Upper lobe of left lung (tissue), 6 donors: ENCODE data around the gene PHF20. TPM values are rescaled to one million over a fixed set of nuclear protein-coding genes. Genes with fewer than 3 reads are reported as not detected.
"Not testable (repeated sequence)": the region's sequence is repeated elsewhere in the genome, so short reads cannot be mapped to it uniquely, and the experiment has no call there.

Source experiments
- ATAC-seq, 2 donors: fragments of 200-7000 bp; cut with Tn5 transposase; one replicate each; pipeline ENCODE4 v1.9.1; 2022; ENCODE audit warnings: mild to moderate bottlenecking in 2 of 2, moderate library complexity in 2 of 2; ENCODE audit not compliant: low FRiP score in 2 of 2
- DNase-seq, 2 donors: peaks; one replicate each; pipeline ENCODE4 v3.0.0-alpha.2; 2019 to 2020
- H3K27ac ChIP-seq, 4 donors: fragments of 200-600 bp; sonication (generic); one replicate each; pipeline ENCODE4 v1.5.1; 2016 to 2019
- H3K27me3 ChIP-seq, 4 donors: fragments of 200-600 bp; sonication (generic); one replicate each; pipeline ENCODE4 v1.5.1; 2017 to 2019
- H3K36me3 ChIP-seq, 4 donors: fragments of 200-600 bp; sonication (generic); one replicate each; pipeline ENCODE4 v1.5.1; 2016 to 2019
- H3K4me1 ChIP-seq, 4 donors: fragments of 200-600 bp; sonication (generic); one replicate each; pipeline ENCODE4 v1.5.1; 2018 to 2019
- H3K4me3 ChIP-seq, 4 donors: fragments of 200-600 bp; sonication (generic); one replicate each; pipeline ENCODE4 v1.5.1; 2017 to 2019; ENCODE audit warnings: mild to moderate bottlenecking in 2 of 4, moderate library complexity in 1 of 4
- H3K9me3 ChIP-seq, 4 donors: fragments of 200-600 bp; sonication (generic); one replicate each; pipeline ENCODE4 v1.5.1; 2018 to 2019
- EP300 ChIP-seq, 4 donors: sonication (generic); formaldehyde crosslinking; IDR thresholded peaks; one replicate each; pipeline ENCODE4 v1.5.1; 2017; ENCODE audit warnings: antibody characterized with exemption in 4 of 4, control low read depth in 2 of 4
- POLR2A ChIP-seq, 4 donors: fragments of 450-650 bp; IDR thresholded peaks; one replicate each; pipeline ENCODE4 v1.5.1; 2016 to 2017; ENCODE audit warnings: antibody characterized with exemption in 4 of 4, mild to moderate bottlenecking in 2 of 4
- POLR2AphosphoS5 ChIP-seq, 2 donors: sonication (generic); formaldehyde crosslinking; IDR thresholded peaks; one replicate each; pipeline ENCODE4 v1.5.1; 2017; ENCODE audit warnings: antibody characterized with exemption in 2 of 2
- WGBS, 2 donors: methylation state at CpG; one replicate each; pipeline ENCODE4 v1.1.5; 2017 to 2018; 5-methylcytosine and 5-hydroxymethylcytosine counted together
- total RNA-seq, 6 donors: library from RNA; depleted of rRNA in 4 of 6; stranded (reverse); fragments of >200 nt in 4 of 6; gene quantifications; one replicate each; pipeline versions ENCODE4 v1.1.0 to v1.2.1, GENCODE V29; 2016 to 2021
- TF ChIP-seq, protein P1 (sequence below), 6 experiments: fragments of 450-650 bp in 4 of 6; fragments of 200-600 bp in 2 of 6; sonication (generic) in 2 of 6; IDR thresholded peaks; one replicate each; pipeline ENCODE4 v1.5.1; 2016 to 2019; ENCODE audit warnings: antibody characterized with exemption in 6 of 6
- donor health status: DM: no; HTN: no; CAD: no; lungs with moderate emphysema.
- donor health status: DM: no; HTN: yes; CAD: no; lungs with severe emphysema.

PHF20 gene
- total RNA-seq = 10 to 100 TPM; 29.9 to 65.9 (median 42.5) TPM

- H3K36me3 ChIP-seq = peaks cover 0 to 8% (median 0%) of the 10 kb centered on the region in 4 donors
- peaks cover 64 to 86% (median 75%) of the 10 kb centered on the region in 4 donors for H3K4me1 ChIP-seq
- DNase-seq (peak; percentile 99 to 100), ATAC-seq (peak; percentile 91 to 95)
- no peaks in the 10 kb centered on the region for H3K9me3 ChIP-seq
- WGBS, 2 donors = 5 to 10% methylated on average over 15 to 39 of the region's 87 CpGs
- peak in 3 of 4 donors; percentile 83 to 89 (median 88) for TF ChIP-seq POLR2A (IDR thresholded peaks at IDR 0.05)
- TF ChIP-seq POLR2AphosphoS5 (IDR thresholded peaks at IDR 0.05) = peak; percentile 98 to 99
- TF ChIP-seq, protein P1, sequence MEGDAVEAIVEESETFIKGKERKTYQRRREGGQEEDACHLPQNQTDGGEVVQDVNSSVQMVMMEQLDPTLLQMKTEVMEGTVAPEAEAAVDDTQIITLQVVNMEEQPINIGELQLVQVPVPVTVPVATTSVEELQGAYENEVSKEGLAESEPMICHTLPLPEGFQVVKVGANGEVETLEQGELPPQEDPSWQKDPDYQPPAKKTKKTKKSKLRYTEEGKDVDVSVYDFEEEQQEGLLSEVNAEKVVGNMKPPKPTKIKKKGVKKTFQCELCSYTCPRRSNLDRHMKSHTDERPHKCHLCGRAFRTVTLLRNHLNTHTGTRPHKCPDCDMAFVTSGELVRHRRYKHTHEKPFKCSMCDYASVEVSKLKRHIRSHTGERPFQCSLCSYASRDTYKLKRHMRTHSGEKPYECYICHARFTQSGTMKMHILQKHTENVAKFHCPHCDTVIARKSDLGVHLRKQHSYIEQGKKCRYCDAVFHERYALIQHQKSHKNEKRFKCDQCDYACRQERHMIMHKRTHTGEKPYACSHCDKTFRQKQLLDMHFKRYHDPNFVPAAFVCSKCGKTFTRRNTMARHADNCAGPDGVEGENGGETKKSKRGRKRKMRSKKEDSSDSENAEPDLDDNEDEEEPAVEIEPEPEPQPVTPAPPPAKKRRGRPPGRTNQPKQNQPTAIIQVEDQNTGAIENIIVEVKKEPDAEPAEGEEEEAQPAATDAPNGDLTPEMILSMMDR (IDR thresholded peaks at IDR 0.05) = peak in 4 of 6 experiments; percentile 68 to 86 (median 72)
- peak; percentile 93 to 99 (median 98) for TF ChIP-seq EP300 (IDR thresholded peaks at IDR 0.05)
- peak within 1 kb of the TSS; percentile 89 to 98 (median 93) for H3K27ac ChIP-seq
- H3K4me3 ChIP-seq = peak within 1 kb of the TSS; percentile 62 to 82 (median 67)
- H3K27me3 ChIP-seq = no peaks in the 10 kb centered on the region
Measured at GRCh38 chr20:35771689-35772562, at the start of gene PHF20. PHF20 (plus strand) TSS chr20:35772015; CDS start chr20:35801523, 29,508 bp downstream.

DNA sequence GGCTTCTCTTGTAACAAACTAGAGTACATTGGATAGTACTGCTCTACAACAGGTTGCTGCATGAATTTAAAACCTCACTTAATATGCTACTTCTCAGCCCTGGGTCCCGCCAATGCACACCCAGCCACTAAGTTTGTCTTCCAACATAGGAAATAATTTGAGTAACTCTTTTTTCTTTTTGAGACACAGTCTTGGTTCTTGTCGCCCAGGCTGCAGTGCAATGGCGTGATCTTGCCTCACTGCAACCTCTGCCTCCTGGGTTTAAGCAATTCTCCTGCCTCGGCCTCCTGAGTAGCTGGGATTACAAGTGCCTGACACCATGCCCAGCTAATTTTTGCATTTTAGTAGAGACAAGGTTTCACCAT lies 48.6 kb upstream of the PHF20 start:
- not testable (repeated sequence) for H3K4me3 ChIP-seq, DNase-seq, ATAC-seq, H3K27me3 ChIP-seq, H3K9me3 ChIP-seq, H3K27ac ChIP-seq
- peaks cover 89 to 100% (median 95%) of the 10 kb centered on the region in 4 donors for H3K36me3 ChIP-seq
- WGBS, 2 donors = 83 to 91% methylated on average over 4 of the region's 4 CpGs
- H3K4me1 ChIP-seq = peaks cover 0 to 32% (median 1%) of the 10 kb centered on the region in 4 donors

- WGBS, 2 donors = 96 to 99% methylated on average over 10 to 12 of the region's 12 CpGs
- not testable (repeated sequence) for DNase-seq
Measured at GRCh38 chr20:35723652-35724320, 48.0 kb upstream of the PHF20 start.

GRCh38 chr20:35724321-35725230 lies 47.2 kb upstream of the PHF20 start:
- peaks cover 90 to 100% (median 97%) of the 10 kb centered on the region in 4 donors for H3K36me3 ChIP-seq
- H3K9me3 ChIP-seq = no peaks in the 10 kb centered on the region
- peaks cover 0 to 27% (median 2%) of the 10 kb centered on the region in 4 donors for H3K4me1 ChIP-seq
- H3K4me3 ChIP-seq = no peak overlapping the region
- no peak overlapping the region for H3K27ac ChIP-seq
- no peaks in the 10 kb centered on the region for H3K27me3 ChIP-seq
- ATAC-seq = no peak
- TF ChIP-seq POLR2AphosphoS5 (IDR thresholded peaks at IDR 0.05) (no peak), POLR2A (IDR thresholded peaks at IDR 0.05) (no peak), EP300 (IDR thresholded peaks at IDR 0.05) (no peak)
- TF ChIP-seq, protein P1 (IDR thresholded peaks at IDR 0.05) = no peak
- 73 to 87% methylated on average over 13 of the region's 13 CpGs for WGBS, 2 donors
- DNase-seq = no peak

More at GRCh38 chr20:35723652-35724320, 48.0 kb upstream of the PHF20 start:
- H3K27me3 ChIP-seq, H3K9me3 ChIP-seq, H3K27ac ChIP-seq, ATAC-seq, H3K4me3 ChIP-seq: not testable (repeated sequence)
- Histone ChIP-seq H3K36me3 (peaks cover 90 to 100% (median 98%) of the 10 kb centered on the region in 4 donors), H3K4me1 (peaks cover 0 to 30% (median 1%) of the 10 kb centered on the region in 4 donors)

GRCh38 chr20:35726842-35727711 lies 44.7 kb upstream of the PHF20 start:
- H3K9me3 ChIP-seq = no peaks in the 10 kb centered on the region
- 86 to 90% methylated on average over 20 of the region's 20 CpGs for WGBS, 2 donors
- peak in 1 of 2 donors; percentile 31 for ATAC-seq
- no peak overlapping the region for H3K4me3 ChIP-seq
- no peaks in the 10 kb centered on the region for H3K27me3 ChIP-seq
- peak in 1 of 2 donors; percentile 41 for DNase-seq
- peaks cover 15 to 41% (median 25%) of the 10 kb centered on the region in 4 donors for H3K4me1 ChIP-seq
- H3K27ac ChIP-seq = no peak overlapping the region
- peaks cover 83 to 100% (median 94%) of the 10 kb centered on the region in 4 donors for H3K36me3 ChIP-seq
- TF ChIP-seq POLR2A (IDR thresholded peaks at IDR 0.05) = no peak
- TF ChIP-seq POLR2AphosphoS5 (IDR thresholded peaks at IDR 0.05) = no peak
- no peak for TF ChIP-seq EP300 (IDR thresholded peaks at IDR 0.05)
- TF ChIP-seq, protein P1 (IDR thresholded peaks at IDR 0.05) = no peak
